Right renal cortex interstitium (tissue), 3 donors: ENCODE results near the gene DNASE1L3. TPM values are rescaled to one million over a fixed set of nuclear protein-coding genes. Genes with fewer than 3 reads are reported as not detected.
"Not testable (repeated sequence)": the region's sequence is repeated elsewhere in the genome, so short reads cannot be mapped to it uniquely, and the experiment has no call there.

Experiments used
- DNase-seq, 3 donors: peaks; one replicate each; pipeline ENCODE4 v3.0.0-alpha.2; 2013; ENCODE audit warnings: low read depth in 3 of 3, low spot score in 2 of 3
- polyA plus RNA-seq, 3 donors: library from polyadenylated mRNA; unstranded; fragments of 120-200 nt; gene quantifications; one replicate each; pipeline ENCODE4 v1.2.1, GENCODE V29; 2013; ENCODE audit not compliant: insufficient read length in 3 of 3

DNASE1L3 gene
- polyA plus RNA-seq, 3 donors: 4.3 to 14.0 (median 4.5) TPM

DNA sequence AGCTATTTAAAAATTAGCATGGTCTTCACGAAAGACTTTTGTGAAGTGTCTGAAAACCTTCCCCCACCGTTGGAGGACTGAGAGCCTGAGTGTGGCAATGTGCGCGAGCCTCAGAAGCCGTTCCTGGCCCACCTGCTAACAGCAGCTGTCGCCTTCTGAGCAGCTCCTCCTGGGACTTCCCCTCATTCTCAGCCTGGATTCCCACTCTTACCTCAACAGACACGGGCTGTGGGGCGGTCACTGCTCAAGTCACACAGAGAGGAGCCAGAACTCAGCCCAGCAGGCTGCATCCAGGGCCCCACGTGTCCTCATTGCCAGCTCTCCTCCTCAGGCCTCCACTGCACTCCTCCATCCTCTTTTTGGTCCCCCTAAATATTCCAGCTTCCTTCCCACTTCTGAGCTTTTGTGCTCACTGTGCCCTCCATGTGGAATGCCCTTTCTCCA, 7.8 kb downstream of the DNASE1L3 start:
- no peak for DNase-seq

DNA sequence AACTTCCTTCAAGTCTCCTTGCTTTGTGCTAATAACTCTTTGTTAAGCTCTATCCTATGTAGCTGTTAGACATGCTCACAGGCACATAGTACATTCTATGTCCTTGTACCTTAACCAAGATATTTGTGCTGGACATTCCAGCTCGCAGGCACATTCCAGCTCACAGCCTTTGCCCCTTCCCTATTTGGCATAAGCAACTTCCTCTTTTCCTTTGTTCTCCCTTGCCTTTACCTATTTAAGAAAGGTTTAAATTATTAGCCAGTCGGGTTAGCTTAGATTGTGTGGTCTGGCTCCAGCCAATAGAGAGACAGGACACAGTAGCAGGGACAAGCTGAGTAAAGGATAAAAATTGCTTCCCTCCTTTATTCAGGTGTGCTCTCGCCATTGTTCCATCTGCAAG, 9.3 kb downstream of the DNASE1L3 start:
- DNase-seq: not testable (repeated sequence)

DNA sequence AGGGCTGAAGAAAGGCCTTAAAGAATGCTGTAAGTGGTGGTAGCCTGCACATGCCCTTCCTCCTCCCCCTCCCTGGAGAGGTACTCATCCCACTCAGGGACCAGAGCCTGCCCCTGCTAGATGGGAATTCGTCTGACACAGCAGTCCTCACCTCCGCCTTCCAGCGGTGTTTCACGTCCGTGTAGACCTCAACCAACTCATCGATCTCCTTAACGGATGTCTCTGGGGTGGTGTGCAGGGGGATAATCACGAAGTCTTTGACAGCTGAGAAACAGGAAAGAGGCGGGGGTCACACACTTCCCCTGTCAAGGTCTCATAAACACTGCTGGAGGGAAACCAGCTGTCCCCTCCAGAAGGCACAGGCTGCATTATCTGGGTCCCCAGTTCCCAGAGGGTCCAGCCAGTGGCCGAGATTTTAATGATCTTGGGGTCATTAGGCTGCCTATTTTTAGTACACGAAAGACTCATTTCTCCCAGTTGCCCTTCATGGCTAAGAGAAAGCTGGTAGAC, 9.9 kb downstream of the DNASE1L3 start:
- peak in 1 of 3 donors; percentile 36 for DNase-seq

DNA sequence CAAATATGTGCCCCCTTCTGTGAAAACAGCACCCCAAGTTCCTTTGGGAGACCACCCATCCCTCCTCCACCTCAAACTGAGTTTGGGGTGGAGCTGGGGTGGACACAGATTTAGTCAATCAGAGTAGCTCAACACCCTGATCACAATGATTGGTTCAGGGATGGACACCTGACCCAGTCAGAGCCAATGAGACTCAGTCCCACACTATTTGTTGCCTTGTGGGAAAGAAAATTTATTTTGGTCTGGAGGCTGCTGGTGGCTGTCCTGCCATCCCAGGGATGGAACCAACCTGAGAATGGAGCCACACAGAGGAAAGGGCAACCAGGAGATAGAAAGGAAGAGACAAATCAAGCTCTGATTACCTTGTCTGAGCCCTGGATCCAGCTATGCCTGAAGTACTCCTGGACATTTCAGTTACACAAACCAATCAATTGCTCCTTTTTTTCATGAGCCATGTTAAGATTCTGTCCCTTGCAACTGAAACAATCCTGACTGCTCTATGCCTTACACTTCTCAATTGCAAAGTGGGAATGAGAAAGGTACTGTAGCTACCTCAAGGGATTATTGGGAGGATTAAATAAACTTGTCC, 10.6 kb downstream of the DNASE1L3 start:
- DNase-seq: no peak

DNA sequence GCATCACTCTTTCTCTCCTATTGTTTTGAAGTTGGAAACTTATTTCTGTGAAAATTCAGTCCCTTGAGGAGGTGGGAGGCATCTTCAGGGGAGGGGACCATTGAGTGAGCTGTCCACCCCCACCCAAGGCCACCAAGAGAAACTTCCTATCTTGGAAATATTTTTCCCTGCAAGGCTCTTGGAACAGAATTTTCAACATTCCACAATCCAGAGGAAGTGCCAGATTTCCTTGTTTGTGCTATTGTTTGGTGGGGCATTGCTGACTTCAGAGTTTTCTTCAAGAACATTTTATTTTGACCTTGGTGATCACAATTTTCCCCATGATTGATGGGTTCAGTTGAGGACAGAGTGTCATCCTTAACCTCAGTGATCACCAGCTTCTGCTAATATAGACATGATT, 12.0 kb downstream of the DNASE1L3 start:
- no peak for DNase-seq

DNA sequence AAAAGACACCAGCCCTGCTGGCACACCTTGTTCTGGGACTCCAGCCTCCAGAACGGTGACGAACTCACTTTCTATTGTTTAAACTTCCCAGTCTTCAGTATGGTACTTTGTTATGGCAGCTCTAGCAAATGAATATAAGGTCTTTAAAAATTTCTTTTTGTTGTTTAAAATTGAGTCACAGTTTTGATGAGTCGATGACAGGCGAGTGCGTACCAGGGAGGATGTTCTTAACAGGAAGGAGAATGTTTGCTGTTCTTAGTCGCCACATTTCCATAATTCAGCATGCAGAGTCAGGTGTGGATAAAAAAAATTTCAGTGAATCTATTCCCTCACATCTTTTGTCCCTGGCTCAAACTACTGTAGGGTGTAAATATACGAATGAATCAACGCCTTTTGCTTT, 12.4 kb downstream of the DNASE1L3 start:
- no peak for DNase-seq

DNA sequence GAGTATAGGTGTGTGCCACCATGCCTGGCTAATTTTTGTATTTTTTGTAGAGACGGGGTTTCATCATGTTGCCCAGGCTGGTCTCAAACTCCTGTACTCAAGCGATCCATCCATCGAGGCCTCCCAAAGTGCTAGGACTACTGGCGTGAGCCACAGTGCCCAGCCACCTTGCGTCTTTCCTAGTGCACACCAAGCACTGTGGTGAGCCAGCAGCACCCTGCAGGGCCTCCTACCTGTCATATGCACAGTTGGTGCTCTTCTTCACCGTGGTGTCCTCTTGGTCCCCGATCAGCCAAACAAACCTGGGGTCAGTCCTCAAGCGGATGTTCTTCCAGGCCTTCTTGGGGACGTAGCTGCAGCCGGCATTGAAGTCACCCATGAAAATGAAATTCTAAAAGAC, 13.2 kb downstream of the DNASE1L3 start:
- no peak for DNase-seq

DNA sequence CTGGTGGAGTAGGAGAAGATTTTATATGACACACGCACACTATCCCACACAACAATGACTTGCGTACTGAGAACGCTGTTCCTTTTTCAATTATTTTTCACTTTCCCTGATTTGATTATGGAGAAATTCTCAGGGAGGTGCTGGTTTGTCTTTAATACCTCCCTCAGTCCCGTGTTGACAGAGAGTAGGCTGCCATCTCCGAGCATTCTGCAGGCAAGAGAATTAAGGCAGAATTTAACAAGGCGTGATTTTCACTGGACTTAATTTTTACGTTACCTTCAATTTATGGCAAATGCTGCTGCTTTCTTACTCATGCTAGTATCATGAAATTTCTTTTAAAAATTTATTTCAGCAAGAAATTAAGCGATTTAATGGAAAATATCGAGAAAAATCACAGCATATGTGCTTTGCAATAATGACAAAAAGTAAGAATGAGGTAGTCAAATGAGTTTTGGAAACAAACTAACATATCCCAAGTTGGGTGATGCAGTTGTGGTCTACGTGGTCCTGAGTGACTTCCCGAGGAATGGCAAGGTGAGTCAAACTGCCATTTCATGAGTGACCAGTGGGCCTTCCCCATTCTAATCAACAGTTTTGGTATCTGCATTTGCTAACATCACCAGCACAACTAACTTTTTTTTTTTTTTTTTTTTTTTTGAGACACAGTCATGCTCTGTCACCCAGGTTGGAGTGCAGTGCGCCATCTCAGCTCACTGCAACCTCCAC, 16.9 kb downstream of the DNASE1L3 start:
- no peak for DNase-seq

DNA sequence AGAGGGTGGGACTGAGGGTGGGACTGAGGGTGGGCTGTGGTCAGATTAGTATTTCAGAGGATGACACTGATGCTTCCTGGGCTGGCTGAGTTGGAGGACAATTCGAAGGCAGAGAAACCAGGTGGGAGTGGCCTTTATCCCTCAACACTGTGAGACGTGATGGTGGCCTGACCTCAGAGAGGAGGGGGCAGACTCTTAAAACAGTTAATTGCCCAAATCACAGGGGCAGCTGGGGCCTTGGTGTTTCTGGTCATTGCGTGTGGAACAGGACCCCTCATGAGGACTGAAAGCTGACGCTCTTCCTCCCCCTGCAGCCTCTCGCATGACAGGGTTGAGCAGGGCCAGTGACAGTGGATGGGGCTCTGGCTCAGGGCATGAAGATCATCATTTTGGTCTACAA, 18.7 kb downstream of the DNASE1L3 start:
- DNase-seq: no peak

DNA sequence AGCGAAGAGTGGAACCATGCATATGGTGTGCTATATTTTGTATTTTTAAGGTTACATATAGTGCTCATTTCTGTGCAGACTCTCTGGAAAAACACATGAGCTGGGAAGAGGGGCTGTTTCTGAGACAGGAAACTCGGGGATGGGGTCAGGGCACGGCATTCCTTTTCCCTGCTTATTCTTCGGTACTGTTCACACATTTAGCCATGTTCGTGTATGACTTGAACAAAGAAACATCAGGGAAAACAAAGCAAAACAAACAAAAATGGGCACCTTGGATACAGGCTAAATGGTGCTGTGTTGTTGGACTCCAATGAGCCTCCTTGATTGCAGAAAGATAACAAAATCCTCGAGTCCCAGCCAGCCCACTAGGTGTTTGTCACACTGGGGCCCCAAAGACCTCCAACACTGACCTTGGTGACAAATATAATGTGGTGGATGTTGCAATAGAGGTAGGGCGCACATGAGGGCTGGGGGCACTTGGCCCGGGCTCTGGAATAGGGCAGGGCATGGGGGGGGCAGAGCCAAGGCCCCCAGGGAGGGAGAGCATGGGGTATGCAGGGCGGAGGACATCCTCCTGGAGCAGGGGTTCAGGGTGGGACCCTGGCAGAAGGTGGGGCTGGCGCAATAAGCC, 19.3 kb downstream of the DNASE1L3 start:
- DNase-seq: no peak

DNA sequence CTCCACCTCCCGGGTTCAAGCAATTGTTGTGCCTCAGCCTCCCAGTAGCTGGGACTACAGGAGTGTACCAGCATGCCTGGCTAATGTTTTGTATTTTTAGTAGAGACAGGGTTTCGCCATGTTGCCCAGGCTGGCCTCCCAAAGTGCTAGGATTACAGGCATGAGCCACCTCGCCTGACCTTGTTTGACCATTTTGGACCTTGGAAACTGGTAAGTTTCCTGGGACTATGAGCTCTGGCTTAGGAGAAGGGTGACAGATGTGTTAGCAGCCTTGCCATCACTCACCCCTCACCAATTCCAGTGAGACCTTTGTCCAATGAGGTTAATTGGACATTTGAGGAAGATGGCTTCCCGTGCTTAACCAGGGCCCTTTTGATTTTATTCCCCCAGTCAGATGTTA, 19.9 kb downstream of the DNASE1L3 start:
- no peak for DNase-seq

DNA sequence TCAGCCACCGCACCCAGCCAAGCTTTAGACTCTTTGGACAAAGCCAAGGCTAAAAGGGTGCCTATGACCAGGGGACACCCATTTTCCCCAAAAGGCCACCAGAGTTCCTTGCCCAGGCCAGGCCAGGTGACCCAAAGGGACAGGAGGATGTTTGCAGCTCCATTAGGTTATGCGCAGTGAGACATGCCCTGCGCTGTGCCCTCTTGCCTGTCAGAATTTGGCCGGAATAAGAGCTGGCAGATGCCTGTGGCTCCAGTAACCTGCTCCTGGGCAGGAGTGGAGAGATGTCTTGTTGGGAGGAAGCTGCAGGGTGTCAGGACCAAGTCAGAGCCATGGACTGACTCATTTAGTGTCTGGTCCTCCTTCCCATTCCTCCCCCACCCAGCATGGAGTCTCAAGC, 20.5 kb downstream of the DNASE1L3 start:
- DNase-seq: no peak

DNA sequence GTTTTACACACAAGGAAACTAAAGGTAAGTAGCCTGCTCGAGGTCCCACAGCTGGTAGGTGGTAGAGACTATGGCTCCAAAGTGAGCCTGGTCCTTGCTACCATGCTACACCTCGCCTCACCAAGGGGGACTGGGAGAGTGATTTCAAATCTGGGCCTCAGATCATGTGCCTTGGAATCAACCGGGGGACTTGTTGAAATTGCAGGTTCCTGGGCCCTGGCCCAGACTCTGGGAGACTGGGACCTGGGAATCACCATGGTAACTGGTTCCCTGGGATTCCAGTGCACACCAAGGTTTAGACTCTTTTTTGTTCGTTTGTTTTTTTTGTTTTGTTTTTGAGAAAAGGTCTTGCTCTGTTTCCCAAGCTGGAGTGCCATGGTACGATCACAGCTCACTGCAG, 21.1 kb downstream of the DNASE1L3 start:
- no peak for DNase-seq

DNA sequence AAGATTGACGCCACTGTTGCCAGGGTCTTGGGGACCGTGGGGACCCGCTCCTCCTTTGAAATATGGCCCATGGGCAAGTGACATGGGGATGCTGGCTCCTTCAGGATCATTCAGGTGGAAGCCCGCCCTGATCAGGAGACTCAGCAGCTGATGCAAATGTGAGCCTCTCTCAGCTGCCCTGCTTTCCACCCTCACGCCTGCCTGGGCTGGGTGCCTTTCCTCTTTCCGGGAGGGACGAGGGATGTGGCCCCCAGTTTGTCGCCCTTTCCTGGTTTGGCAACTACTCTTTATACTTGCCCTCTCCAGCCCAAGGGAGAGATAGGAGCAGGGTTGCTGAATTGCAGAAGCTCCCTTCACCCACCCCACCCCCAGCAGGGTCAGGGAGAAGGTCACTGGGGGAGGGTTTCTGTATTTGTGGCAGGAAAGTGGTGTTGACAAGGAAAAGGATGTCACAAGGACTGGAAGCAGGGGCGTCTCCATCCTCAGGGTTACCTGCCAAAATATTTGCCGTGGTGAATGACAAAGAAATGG, 21.8 kb downstream of the DNASE1L3 start:
- DNase-seq: no peak

DNA sequence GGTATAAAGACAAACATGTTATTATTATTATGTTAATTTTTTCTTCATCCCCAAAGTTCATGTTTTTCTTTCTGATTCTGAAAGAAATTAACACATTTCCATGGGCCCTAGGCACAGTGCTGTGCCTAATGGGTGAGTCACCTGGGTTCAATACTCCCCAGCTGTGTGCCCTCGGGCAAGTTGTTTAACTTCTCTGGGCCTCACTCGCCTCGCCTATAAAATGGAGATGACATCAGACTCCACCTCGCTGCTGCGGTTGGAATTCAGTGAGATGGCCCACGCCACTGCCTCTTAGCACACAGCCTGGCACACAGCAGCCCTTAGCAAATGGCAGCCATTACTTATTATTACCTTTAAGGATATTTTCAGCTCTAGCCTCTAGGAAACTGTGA, 22.6 kb downstream of the DNASE1L3 start:
- no peak for DNase-seq

DNA sequence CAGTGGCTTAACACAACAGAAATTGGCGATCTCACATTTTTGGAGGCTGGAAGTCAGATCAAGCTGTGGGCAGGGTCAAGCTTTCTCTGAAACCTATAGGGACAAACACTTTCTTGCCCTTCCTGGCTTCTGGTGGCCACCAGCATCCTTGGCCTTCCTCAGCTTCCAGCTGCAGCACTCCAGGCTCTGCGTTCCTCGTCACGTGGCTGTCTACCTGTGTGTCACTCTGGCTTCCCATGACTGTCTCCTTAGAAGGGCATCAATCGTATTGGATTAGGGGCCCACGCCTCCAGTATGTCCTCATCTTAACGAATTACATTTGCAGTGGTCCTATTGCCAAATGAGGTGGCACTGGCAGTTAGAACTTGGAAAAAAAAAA, 25.8 kb downstream of the DNASE1L3 start:
- DNase-seq: no peak

DNA sequence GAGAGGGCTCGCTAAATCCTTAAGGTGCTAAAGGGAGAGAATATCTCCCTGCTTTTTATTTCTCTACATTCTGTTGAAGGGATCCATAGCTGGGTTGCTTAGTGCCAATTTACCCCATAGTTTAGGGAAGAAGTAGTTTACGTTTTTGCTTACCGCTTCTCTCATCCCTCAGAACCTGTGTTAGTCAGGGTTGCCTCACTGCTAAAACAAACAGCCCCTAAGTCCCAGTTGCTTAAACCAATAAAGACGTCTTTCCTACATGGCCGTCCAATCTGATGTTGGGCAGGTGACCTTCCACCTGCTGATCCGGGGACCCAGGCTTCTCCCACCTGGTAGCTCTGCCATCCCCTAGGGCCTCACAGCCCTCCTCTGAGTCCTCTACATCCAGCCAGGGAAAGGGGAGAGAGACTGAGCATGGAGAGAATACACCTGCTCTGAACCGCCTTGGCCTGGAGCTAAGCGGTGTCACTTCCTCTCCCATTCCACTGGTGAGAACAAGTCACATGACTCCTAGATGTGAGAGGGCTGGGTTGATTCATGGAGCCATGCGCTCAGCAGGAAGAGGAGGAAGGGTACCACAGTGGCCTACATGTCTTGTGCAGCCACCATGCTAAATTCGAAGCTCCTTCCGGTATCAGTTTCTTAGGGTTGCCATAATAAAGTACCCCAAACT, 26.3 kb downstream of the DNASE1L3 start:
- DNase-seq: no peak

DNA sequence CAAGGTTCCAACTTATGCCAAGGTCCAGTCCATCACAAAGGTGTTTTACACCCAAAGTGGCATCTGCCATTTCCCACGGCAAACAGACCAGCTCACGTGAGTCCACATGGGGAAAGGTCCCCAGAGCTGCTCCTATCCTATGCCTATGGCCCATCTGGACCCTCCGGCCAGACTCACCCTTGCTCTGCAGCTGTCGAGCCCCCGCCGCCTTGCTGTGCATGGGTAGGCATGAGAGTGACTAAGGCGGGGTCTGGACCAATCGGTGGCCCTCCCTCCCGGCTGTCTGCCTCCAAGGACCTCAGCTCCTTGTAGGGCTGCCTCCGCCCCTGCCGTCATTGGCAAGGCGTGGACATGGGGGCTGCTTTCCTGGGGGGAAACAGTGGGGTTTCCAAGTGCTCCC, 26.9 kb downstream of the DNASE1L3 start:
- DNase-seq: no peak

DNA sequence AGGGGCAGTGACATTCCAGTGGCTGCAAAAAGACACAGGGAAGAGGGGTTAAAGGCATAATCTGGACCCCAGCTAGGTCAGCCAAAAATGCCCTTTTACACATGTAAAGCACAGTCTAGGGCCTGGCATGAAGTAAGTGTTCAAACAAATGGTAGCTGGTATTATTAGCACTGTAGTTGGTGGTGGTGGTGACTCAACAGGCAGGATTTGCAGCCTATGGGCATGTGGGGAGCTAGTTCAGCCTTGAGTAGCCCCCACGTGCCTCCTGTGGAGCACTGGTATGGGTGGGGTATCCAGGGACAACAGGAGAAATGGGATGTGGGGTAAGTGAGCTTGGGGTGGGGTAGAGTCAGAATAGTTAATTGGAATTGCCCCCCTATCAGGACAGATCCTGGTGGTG, 27.6 kb downstream of the DNASE1L3 start:
- DNase-seq: no peak

DNA sequence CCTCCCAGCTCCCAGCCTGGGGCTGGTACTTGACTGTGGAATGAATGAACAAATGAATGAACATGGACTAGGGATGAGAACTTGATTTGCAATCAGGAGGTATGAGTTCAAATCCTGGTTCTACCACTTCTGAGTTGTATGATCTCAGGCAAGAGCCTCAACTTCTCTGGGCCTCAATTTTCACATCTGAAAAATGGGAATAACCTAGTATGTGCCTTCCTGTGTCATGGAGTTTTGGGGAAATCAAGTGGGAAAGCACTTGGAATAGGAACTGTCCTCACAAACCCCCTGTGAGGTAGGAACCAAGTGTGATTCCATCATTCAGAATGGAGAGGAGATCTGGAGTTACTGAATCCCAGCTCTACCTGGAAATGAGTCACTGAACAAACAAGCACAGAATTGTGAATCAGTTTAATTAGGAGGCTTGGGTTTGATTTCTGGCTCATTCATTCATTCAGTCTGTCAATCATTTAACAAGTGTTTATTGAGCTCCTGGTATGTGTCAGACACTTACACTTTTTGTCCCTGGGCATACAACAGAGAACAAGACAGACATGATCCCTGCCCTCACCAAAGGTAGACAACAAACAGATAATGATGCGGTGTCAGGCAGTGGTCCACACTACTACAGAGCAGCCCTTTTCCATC, 29.7 kb downstream of the DNASE1L3 start:
- no peak for DNase-seq
